Liver (tissue), 9 donors: ENCODE data around the gene BACH1. TPM values are rescaled to one million over a fixed set of nuclear protein-coding genes. Genes with fewer than 3 reads are reported as not detected.

Experiments
- DNase-seq: peaks from one replicate; pipeline ENCODE4 v3.0.0-alpha.2; 2017; ENCODE audit warnings: low spot score
- H3K27ac ChIP-seq, 2 donors: one replicate each; pipeline ENCODE4 v1.7.0; 2013; ENCODE audit warnings: inconsistent platforms in 2 of 2, low read length in 2 of 2, control low read depth in 1 of 2, low read depth in 1 of 2, mild to moderate bottlenecking in 1 of 2
- H3K27me3 ChIP-seq, 4 donors: one replicate each; pipeline versions ENCODE4 v1.6.1 to v1.7.0; 2013; ENCODE audit warnings: low read length in 3 of 4, inconsistent platforms in 1 of 4, mild to moderate bottlenecking in 1 of 4, moderate library complexity in 1 of 4; ENCODE audit not compliant: control insufficient read depth in 4 of 4, insufficient read depth in 4 of 4
- H3K36me3 ChIP-seq, 4 donors: one replicate each; pipeline versions ENCODE4 v1.6.1 to v1.7.0; 2013; ENCODE audit warnings: low read length in 3 of 4, mild to moderate bottlenecking in 3 of 4, low read depth in 1 of 4, moderate library complexity in 1 of 4; ENCODE audit not compliant: control insufficient read depth in 4 of 4, insufficient read depth in 3 of 4
- H3K4me1 ChIP-seq, 4 donors: one replicate each; pipeline versions ENCODE4 v1.6.1 to v1.7.0; 2013; ENCODE audit warnings: low read length in 3 of 4, mild to moderate bottlenecking in 3 of 4, moderate library complexity in 1 of 4; ENCODE audit not compliant: control insufficient read depth in 4 of 4, insufficient read depth in 4 of 4
- H3K4me3 ChIP-seq, 3 donors: one replicate each; pipeline versions ENCODE4 v1.6.1 to v1.7.0; 2013; ENCODE audit warnings: low read length in 3 of 3, control low read depth in 1 of 3, low read depth in 1 of 3, mild to moderate bottlenecking in 1 of 3
- H3K9ac ChIP-seq, 2 donors: one replicate each; pipeline ENCODE4 v1.7.0; 2013; ENCODE audit warnings: low read length in 2 of 2, mild to moderate bottlenecking in 2 of 2, moderate library complexity in 2 of 2, control low read depth in 1 of 2, low read depth in 1 of 2
- H3K9me3 ChIP-seq, 4 donors: one replicate each; pipeline versions ENCODE4 v1.6.1 to v1.7.0; 2013; ENCODE audit warnings: low read length in 3 of 4; ENCODE audit not compliant: control insufficient read depth in 4 of 4
- CTCF ChIP-seq: fragments of 150-350 bp; IDR thresholded peaks from 2 replicates; pipeline ENCODE4 v1.5.1; 2017; ENCODE audit warnings: improper control_type of control experiment, low read depth, low read length; ENCODE audit not compliant: missing input control
- EGR1 ChIP-seq, 2 donors: IDR thresholded peaks; 2 replicates each; pipeline ENCODE4 v1.6.1; 2016 to 2018; ENCODE audit warnings: antibody characterized with exemption in 2 of 2, low read depth in 2 of 2
- FOXA1 ChIP-seq: IDR thresholded peaks from 2 replicates; pipeline ENCODE4 v1.6.1; 2016; ENCODE audit warnings: antibody characterized with exemption
- FOXA2 ChIP-seq: IDR thresholded peaks from 2 replicates; pipeline ENCODE4 v1.6.1; 2016; ENCODE audit warnings: antibody characterized with exemption
- GABPA ChIP-seq, 2 donors: IDR thresholded peaks in 1 of 2; conservative IDR thresholded peaks in 1 of 2; 2 replicates each; pipeline ENCODE4 v1.6.1; 2016; ENCODE audit warnings: antibody characterized with exemption in 2 of 2, mild to moderate bottlenecking in 1 of 2, moderate library complexity in 1 of 2
- HNF4A ChIP-seq, 2 donors: conservative IDR thresholded peaks; 2 replicates each; pipeline ENCODE4 v1.6.1; 2016; ENCODE audit warnings: antibody characterized with exemption in 2 of 2, mild to moderate bottlenecking in 2 of 2
- HNF4G ChIP-seq: IDR thresholded peaks from 2 replicates; pipeline ENCODE4 v1.6.1; 2016; ENCODE audit warnings: antibody characterized with exemption
- JUND ChIP-seq, 2 donors: IDR thresholded peaks; 2 replicates each; pipeline ENCODE4 v1.6.1; 2016; ENCODE audit warnings: antibody characterized with exemption in 2 of 2
- MAX ChIP-seq: IDR thresholded peaks from 2 replicates; pipeline ENCODE4 v1.6.1; 2016; ENCODE audit warnings: antibody characterized with exemption
- NR2F2 ChIP-seq: IDR thresholded peaks from 2 replicates; pipeline ENCODE4 v1.6.1; 2016; ENCODE audit warnings: antibody characterized with exemption
- RAD21 ChIP-seq, 2 donors: IDR thresholded peaks; 2 replicates each; pipeline ENCODE4 v1.6.1; 2016; ENCODE audit warnings: antibody characterized with exemption in 2 of 2, mild to moderate bottlenecking in 2 of 2
- RXRA ChIP-seq, 2 donors: IDR thresholded peaks; 2 replicates each; pipeline ENCODE4 v1.6.1; 2017 to 2018; ENCODE audit warnings: antibody characterized with exemption in 2 of 2, mild to moderate bottlenecking in 1 of 2
- SP1 ChIP-seq: IDR thresholded peaks from 2 replicates; pipeline ENCODE4 v1.6.1; 2018; ENCODE audit warnings: antibody characterized with exemption, mild to moderate bottlenecking
- TAF1 ChIP-seq: conservative IDR thresholded peaks from 2 replicates; pipeline ENCODE4 v1.6.1; 2016; ENCODE audit warnings: antibody characterized with exemption, mild to moderate bottlenecking
- YY1 ChIP-seq: IDR thresholded peaks from 2 replicates; pipeline ENCODE4 v1.6.1; 2016; ENCODE audit warnings: antibody characterized with exemption, mild to moderate bottlenecking
- WGBS: extraction: QIAGEN DNeasy Blood & Tissue Kit; methylation state at CpG from one replicate; pipeline ENCODE4 v1.1.7; 2013; 5-methylcytosine and 5-hydroxymethylcytosine counted together
- polyA plus RNA-seq, 2 donors: library from polyadenylated mRNA; stranded (reverse) in 1 of 2; unstranded in 1 of 2; fragments of 200-250 nt in 1 of 2; fragments of >200 nt in 1 of 2; fragmentation: Nextera tagmentation in 1 of 2; extraction: Ambion mirVana in 1 of 2; gene quantifications; one replicate each; pipeline versions ENCODE4 v1.2.1 to v1.2.3, GENCODE V29; 2013 to 2015
- total RNA-seq, 2 donors: library from RNA; depleted of rRNA; stranded (reverse); fragments of >200 nt; gene quantifications; one replicate each; pipeline ENCODE4 v1.2.3, GENCODE V29; 2014
- TF ChIP-seq, protein P1 (sequence below): IDR thresholded peaks from 2 replicates; pipeline ENCODE4 v1.6.1; 2016; ENCODE audit warnings: antibody characterized with exemption
- TF ChIP-seq, protein P2 (sequence below): IDR thresholded peaks from 2 replicates; pipeline ENCODE4 v1.6.1; 2016; ENCODE audit warnings: antibody characterized with exemption, mild to moderate bottlenecking
- TF ChIP-seq, protein P3 (sequence below): IDR thresholded peaks from 2 replicates; pipeline ENCODE4 v1.6.1; 2016; ENCODE audit warnings: antibody characterized with exemption
- donor health status: healthy.
- donor health status: healthy.
- donor health status: healthy.
- donor health status: healthy.
- donor health status: healthy.

BACH1 gene
- total and polyA plus RNA-seq, 4 donors: 7.5 to 47.1 (median 19.9) TPM

- TF ChIP-seq SP1 (no peak), EGR1 (IDR thresholded peaks at IDR 0.05; ENCODE audit: low read depth in 2 of 2) (no peak), HNF4A (conservative IDR thresholded peaks at IDR 0.05) (no peak), CTCF (no peak), RXRA (IDR thresholded peaks at IDR 0.05) (no peak), JUND (IDR thresholded peaks at IDR 0.05) (no peak)
- TF ChIP-seq, protein P1, sequence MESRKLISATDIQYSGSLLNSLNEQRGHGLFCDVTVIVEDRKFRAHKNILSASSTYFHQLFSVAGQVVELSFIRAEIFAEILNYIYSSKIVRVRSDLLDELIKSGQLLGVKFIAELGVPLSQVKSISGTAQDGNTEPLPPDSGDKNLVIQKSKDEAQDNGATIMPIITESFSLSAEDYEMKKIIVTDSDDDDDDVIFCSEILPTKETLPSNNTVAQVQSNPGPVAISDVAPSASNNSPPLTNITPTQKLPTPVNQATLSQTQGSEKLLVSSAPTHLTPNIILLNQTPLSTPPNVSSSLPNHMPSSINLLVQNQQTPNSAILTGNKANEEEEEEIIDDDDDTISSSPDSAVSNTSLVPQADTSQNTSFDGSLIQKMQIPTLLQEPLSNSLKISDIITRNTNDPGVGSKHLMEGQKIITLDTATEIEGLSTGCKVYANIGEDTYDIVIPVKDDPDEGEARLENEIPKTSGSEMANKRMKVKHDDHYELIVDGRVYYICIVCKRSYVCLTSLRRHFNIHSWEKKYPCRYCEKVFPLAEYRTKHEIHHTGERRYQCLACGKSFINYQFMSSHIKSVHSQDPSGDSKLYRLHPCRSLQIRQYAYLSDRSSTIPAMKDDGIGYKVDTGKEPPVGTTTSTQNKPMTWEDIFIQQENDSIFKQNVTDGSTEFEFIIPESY: no peak
- no peak overlapping the region for H3K27ac ChIP-seq
- H3K9me3 ChIP-seq: no peaks in the 10 kb centered on the region
- WGBS: 97% methylated on average over 2 of the region's 2 CpGs
- H3K4me3 ChIP-seq: no peak overlapping the region
- no peak overlapping the region for H3K9ac ChIP-seq
- H3K4me1 ChIP-seq: peaks cover 0 to 4% (median 0%) of the 10 kb centered on the region in 4 donors
- no peak for DNase-seq
- H3K36me3 ChIP-seq: no peaks in the 10 kb centered on the region
- no peaks in the 10 kb centered on the region for H3K27me3 ChIP-seq
Observed at GRCh38 chr21:29260461-29260860, 38.3 kb upstream of the BACH1 start.

GRCh38 chr21:29261555-29262540 is 36.9 kb upstream of the BACH1 start:
- Histone ChIP-seq H3K9me3 (no peaks in the 10 kb centered on the region), H3K27ac (no peak overlapping the region), H3K27me3 (no peaks in the 10 kb centered on the region), H3K9ac (no peak overlapping the region), H3K4me3 (no peak overlapping the region), H3K36me3 (no peaks in the 10 kb centered on the region), H3K4me1 (peaks cover 0 to 4% (median 0%) of the 10 kb centered on the region in 4 donors)
- no peak for TF ChIP-seq NR2F2
- TF ChIP-seq GABPA (IDR thresholded peaks at IDR 0.05 in 1 of 2, conservative IDR thresholded peaks at IDR 0.05 in 1 of 2): no peak
- TF ChIP-seq EGR1 (IDR thresholded peaks at IDR 0.05; ENCODE audit: low read depth in 2 of 2): no peak
- no peak for TF ChIP-seq JUND (IDR thresholded peaks at IDR 0.05)
- no peak for TF ChIP-seq HNF4A (conservative IDR thresholded peaks at IDR 0.05)
- TF ChIP-seq TAF1: no peak
- TF ChIP-seq HNF4G: no peak
- no peak for TF ChIP-seq FOXA2
- TF ChIP-seq CTCF: no peak
- no peak for TF ChIP-seq YY1
- TF ChIP-seq MAX: no peak
- no peak for TF ChIP-seq FOXA1
- TF ChIP-seq RAD21 (IDR thresholded peaks at IDR 0.05): no peak
- TF ChIP-seq, protein P1: no peak
- TF ChIP-seq, protein P2, sequence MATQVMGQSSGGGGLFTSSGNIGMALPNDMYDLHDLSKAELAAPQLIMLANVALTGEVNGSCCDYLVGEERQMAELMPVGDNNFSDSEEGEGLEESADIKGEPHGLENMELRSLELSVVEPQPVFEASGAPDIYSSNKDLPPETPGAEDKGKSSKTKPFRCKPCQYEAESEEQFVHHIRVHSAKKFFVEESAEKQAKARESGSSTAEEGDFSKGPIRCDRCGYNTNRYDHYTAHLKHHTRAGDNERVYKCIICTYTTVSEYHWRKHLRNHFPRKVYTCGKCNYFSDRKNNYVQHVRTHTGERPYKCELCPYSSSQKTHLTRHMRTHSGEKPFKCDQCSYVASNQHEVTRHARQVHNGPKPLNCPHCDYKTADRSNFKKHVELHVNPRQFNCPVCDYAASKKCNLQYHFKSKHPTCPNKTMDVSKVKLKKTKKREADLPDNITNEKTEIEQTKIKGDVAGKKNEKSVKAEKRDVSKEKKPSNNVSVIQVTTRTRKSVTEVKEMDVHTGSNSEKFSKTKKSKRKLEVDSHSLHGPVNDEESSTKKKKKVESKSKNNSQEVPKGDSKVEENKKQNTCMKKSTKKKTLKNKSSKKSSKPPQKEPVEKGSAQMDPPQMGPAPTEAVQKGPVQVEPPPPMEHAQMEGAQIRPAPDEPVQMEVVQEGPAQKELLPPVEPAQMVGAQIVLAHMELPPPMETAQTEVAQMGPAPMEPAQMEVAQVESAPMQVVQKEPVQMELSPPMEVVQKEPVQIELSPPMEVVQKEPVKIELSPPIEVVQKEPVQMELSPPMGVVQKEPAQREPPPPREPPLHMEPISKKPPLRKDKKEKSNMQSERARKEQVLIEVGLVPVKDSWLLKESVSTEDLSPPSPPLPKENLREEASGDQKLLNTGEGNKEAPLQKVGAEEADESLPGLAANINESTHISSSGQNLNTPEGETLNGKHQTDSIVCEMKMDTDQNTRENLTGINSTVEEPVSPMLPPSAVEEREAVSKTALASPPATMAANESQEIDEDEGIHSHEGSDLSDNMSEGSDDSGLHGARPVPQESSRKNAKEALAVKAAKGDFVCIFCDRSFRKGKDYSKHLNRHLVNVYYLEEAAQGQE: no peak
- no peak for TF ChIP-seq SP1
- TF ChIP-seq, protein P3, sequence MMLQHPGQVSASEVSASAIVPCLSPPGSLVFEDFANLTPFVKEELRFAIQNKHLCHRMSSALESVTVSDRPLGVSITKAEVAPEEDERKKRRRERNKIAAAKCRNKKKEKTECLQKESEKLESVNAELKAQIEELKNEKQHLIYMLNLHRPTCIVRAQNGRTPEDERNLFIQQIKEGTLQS: no peak
- WGBS: 94% methylated on average over 7 of the region's 7 CpGs
- no peak for DNase-seq
